Measurements from ENCODE around the gene LDLR. TPM values are rescaled to one million over a fixed set of nuclear protein-coding genes. Genes with fewer than 3 reads are reported as not detected.
A peak's percentile ranks its signal among the peaks of the same experiment; 100 is the strongest.
"Not testable (repeated sequence)": the region's sequence is repeated elsewhere in the genome, so short reads cannot be mapped to it uniquely, and the experiment has no call there.

LDLR gene
- total and polyA plus RNA-seq, 11 donors, result 4.3 to 45.9 (median 19.0) TPM

- intact Hi-C loops (cut with DNase I), result loop anchor here in 2 of 10 donors (5.0 kb wide), 1 partner anchor 57 kb away; no protein-coding TSS in a partner anchor
- ATAC-seq, result no peak
- TF ChIP-seq POLR2A (IDR thresholded peaks at IDR 0.05), result no peak
- WGBS, 4 donors, result 83 to 91% (median 84%) methylated on average over 4 of the region's 4 CpGs
- Histone ChIP-seq H3K4me3 (peak overlapping the region in 1 of 12 donors; percentile 7), H3K36me3 (peaks cover 0 to 17% (median 6%) of the 10 kb centered on the region in 9 donors), H3K27me3 (no peaks in the 10 kb centered on the region), H3K9me3 (peaks cover 0 to 8% (median 0%) of the 10 kb centered on the region in 12 donors), H3K27ac (peak overlapping the region in 11 of 12 donors; percentile 67 to 98 (median 73)), H3K4me1 (peaks cover 0 to 73% (median 45%) of the 10 kb centered on the region in 12 donors)
- DNase-seq, result no peak
These were observed 5.2 kb downstream of the LDLR start for GRCh38 chr19:11094520-11094894.

DNA sequence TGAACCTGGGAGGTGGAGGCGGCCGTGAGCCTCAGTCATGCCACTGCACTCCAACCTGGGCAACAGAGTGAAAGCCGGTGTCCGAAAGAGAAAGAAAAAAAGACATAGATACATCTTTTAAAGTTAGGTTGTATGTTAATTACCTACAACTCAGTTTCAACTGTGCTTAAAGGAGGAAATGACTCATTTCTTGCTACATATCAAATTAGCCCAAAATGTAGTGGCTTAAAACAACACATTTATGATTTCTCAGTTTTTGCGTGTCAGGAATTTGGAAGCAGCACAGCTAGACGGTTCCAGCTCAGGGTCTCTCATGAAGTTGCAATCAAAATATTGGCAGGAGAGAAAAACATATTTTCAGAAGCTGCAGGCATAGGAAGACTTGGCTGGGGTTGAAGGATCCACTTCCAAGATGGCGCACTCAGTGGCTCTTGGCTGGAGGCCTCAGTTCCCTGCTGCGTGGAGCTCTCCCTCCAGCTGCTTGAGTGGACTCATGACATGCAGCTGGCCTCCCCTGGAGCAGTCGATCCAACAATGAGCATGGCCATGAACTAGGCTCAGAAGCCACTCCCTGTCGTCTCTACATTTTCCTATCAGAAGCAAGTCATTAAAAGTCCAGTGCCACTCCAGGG is 7.1 kb downstream of the LDLR start:
- H3K9me3 ChIP-seq, result peaks cover 0 to 8% (median 0%) of the 10 kb centered on the region in 12 donors
- H3K27me3 ChIP-seq, result no peaks in the 10 kb centered on the region
- H3K27ac ChIP-seq, result peak overlapping the region in 11 of 12 donors; percentile 67 to 98 (median 73)
- DNase-seq, result peak; percentile 62 to 79 (median 76)
- peak; percentile 46 to 74 (median 70) for ATAC-seq
- whole genome bisulfite sequencing, 4 donors, result 63 to 72% (median 66%) methylated on average over 8 to 10 of the region's 10 CpGs
- intact Hi-C loops (cut with DNase I), result no loop called here
- peak overlapping the region in 1 of 12 donors; percentile 4 for H3K4me3 ChIP-seq
- H3K4me1 ChIP-seq, result peaks cover 0 to 65% (median 41%) of the 10 kb centered on the region in 12 donors
- TF ChIP-seq POLR2A (IDR thresholded peaks at IDR 0.05), result no peak
- TF ChIP-seq, protein P1, sequence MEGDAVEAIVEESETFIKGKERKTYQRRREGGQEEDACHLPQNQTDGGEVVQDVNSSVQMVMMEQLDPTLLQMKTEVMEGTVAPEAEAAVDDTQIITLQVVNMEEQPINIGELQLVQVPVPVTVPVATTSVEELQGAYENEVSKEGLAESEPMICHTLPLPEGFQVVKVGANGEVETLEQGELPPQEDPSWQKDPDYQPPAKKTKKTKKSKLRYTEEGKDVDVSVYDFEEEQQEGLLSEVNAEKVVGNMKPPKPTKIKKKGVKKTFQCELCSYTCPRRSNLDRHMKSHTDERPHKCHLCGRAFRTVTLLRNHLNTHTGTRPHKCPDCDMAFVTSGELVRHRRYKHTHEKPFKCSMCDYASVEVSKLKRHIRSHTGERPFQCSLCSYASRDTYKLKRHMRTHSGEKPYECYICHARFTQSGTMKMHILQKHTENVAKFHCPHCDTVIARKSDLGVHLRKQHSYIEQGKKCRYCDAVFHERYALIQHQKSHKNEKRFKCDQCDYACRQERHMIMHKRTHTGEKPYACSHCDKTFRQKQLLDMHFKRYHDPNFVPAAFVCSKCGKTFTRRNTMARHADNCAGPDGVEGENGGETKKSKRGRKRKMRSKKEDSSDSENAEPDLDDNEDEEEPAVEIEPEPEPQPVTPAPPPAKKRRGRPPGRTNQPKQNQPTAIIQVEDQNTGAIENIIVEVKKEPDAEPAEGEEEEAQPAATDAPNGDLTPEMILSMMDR (IDR thresholded peaks at IDR 0.05), result no peak
- peaks cover 0 to 28% (median 18%) of the 10 kb centered on the region in 9 donors for H3K36me3 ChIP-seq

- peaks cover 0 to 55% (median 34%) of the 10 kb centered on the region in 12 donors for H3K4me1 ChIP-seq
- H3K9me3 ChIP-seq; H3K27me3 ChIP-seq; H3K4me3 ChIP-seq; intact Hi-C loops (cut with DNase I); ATAC-seq; DNase-seq: not testable (repeated sequence)
- peak overlapping the region in 5 of 12 donors; percentile 69 to 98 (median 89) for H3K27ac ChIP-seq
- 94 to 96% (median 95%) methylated on average over 6 of the region's 6 CpGs for WGBS, 4 donors
- peaks cover 0 to 38% (median 27%) of the 10 kb centered on the region in 9 donors for H3K36me3 ChIP-seq
These were observed 8.1 kb downstream of the LDLR start for GRCh38 chr19:11097367-11097766.

DNA sequence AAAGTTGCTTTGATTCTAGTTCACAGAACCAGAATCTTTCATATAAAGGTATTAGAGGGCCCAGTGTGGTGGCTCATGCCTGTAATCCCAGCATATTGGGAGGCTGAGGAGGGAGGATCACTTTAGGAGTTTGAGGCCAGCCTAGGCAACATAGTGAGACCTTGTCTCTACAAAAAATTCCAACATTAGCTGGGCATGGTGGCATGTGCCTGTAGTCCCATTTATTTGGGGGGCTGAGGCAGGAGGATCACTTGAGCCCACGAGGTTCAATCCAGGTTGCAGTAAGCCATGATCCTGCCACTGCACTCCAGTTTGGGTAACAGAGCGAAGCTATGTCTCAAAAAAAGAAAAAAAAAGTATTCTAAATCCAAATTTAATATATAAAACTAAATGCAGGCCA is 9.1 kb downstream of the LDLR start:
- H3K36me3 ChIP-seq, result peaks cover 0 to 48% (median 36%) of the 10 kb centered on the region in 9 donors
- no peaks in the 10 kb centered on the region for H3K27me3 ChIP-seq
- intact Hi-C loops (cut with DNase I), result no loop called here
- H3K4me3 ChIP-seq, result no peak overlapping the region
- H3K4me1 ChIP-seq, result peaks cover 0 to 45% (median 28%) of the 10 kb centered on the region in 12 donors
- peaks cover 0 to 8% (median 0%) of the 10 kb centered on the region in 12 donors for H3K9me3 ChIP-seq
- ATAC-seq (no peak), DNase-seq (no peak)
- no peak overlapping the region for H3K27ac ChIP-seq
- WGBS, 4 donors, result 93 to 100% (median 100%) methylated on average over 2 of the region's 2 CpGs
- TF ChIP-seq, protein P1 (IDR thresholded peaks at IDR 0.05), result no peak
- TF ChIP-seq POLR2A (IDR thresholded peaks at IDR 0.05), result no peak

DNA sequence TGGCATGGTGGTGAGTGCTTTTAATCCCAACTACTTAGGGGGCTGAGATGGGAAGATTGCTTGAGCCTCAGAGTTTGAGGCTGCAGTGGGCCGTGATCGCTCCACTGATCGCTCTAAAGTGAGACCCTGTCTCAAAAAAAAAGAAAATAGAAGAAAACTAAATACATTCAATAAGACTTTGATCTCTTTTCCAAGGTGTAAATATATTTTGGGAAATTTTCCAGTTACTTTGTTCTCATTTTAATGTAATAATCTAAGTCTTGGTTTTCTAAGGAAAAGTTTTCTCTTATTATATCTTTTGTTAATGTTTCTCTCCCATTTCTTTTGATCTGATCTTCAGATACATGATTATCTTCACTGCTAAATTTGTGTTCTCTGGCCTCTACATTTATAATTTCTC is 9.6 kb downstream of the LDLR start:
- Histone ChIP-seq H3K9me3 (peaks cover 0 to 8% (median 0%) of the 10 kb centered on the region in 12 donors), H3K27me3 (no peaks in the 10 kb centered on the region), H3K36me3 (peaks cover 0 to 53% (median 42%) of the 10 kb centered on the region in 9 donors), H3K4me3 (no peak overlapping the region), H3K27ac (no peak overlapping the region), H3K4me1 (peaks cover 0 to 40% (median 27%) of the 10 kb centered on the region in 12 donors)
- ATAC-seq, result no peak
- intact Hi-C loops (cut with DNase I), result no loop called here
- DNase-seq, result no peak
- 80 to 98% (median 89%) methylated on average over 3 of the region's 3 CpGs for WGBS, 4 donors
- TF ChIP-seq, protein P1 (IDR thresholded peaks at IDR 0.05), result no peak
- no peak for TF ChIP-seq POLR2A (IDR thresholded peaks at IDR 0.05)

Measured in heart left ventricle (tissue), 16 donors.